Kidney (tissue), 14 donors: Measurements from ENCODE around the gene ZMYND8. TPM values are rescaled to one million over a fixed set of nuclear protein-coding genes. Genes with fewer than 3 reads are reported as not detected.

ENCODE experiments used
- DNase-seq, 5 donors: peaks; one replicate each; pipeline ENCODE4 v3.0.0-alpha.2; 2013 to 2020
- FAIRE-seq: peaks from 2 replicates; lab custom pipeline; 2012; peaks lifted over from hg19 to GRCh38; lab: Jason Lieb, UNC
- H3K27ac ChIP-seq, 2 donors: one replicate each; pipeline ENCODE4 v1.7.0; 2013; ENCODE audit warnings: low read depth in 2 of 2, low read length in 2 of 2, inconsistent platforms in 1 of 2
- H3K27me3 ChIP-seq: one replicate; pipeline ENCODE4 v1.7.1; 2013; ENCODE audit warnings: low read length, inconsistent platforms; ENCODE audit not compliant: control insufficient read depth, insufficient read depth
- H3K36me3 ChIP-seq, 3 donors: one replicate each; pipeline versions ENCODE4 v1.7.0 to v1.7.1; 2013; ENCODE audit warnings: low read length in 3 of 3, control low read depth in 1 of 3, inconsistent platforms in 1 of 3; ENCODE audit not compliant: insufficient read depth in 3 of 3, control insufficient read depth in 2 of 3
- H3K4me1 ChIP-seq, 3 donors: one replicate each; pipeline versions ENCODE4 v1.7.0 to v1.7.1; 2013; ENCODE audit warnings: low read length in 3 of 3, inconsistent platforms in 1 of 3, low read depth in 1 of 3; ENCODE audit not compliant: control insufficient read depth in 2 of 3, insufficient read depth in 2 of 3
- H3K4me3 ChIP-seq, 3 donors: one replicate each; pipeline versions ENCODE4 v1.7.0 to v1.8.1; 2013; ENCODE audit warnings: low read length in 3 of 3, control low read depth in 1 of 3, inconsistent platforms in 1 of 3
- H3K9ac ChIP-seq, 3 donors: one replicate each; pipeline versions ENCODE4 v1.7.0 to v1.7.1; 2013; ENCODE audit warnings: low read length in 3 of 3, control low read depth in 1 of 3, inconsistent platforms in 1 of 3
- H3K9me3 ChIP-seq, 3 donors: one replicate each; pipeline versions ENCODE4 v1.7.0 to v1.7.1; 2013; ENCODE audit warnings: low read length in 3 of 3, control low read depth in 1 of 3, inconsistent platforms in 1 of 3; ENCODE audit not compliant: control insufficient read depth in 2 of 3, insufficient read depth in 1 of 3
- intact Hi-C: fragments of 100-400 bp; cut with DNase I; formaldehyde crosslinking; loops from one replicate; pipeline ENCODE4 v1.11.1; 2022
- polyA plus RNA-seq: library from polyadenylated mRNA; stranded (reverse); fragments of 350-450 nt; fragmentation: Illumina TruSeq; extraction: RNeasy Lipid Tissue Mini Kit (QIAGEN cat#74804); gene quantifications from one replicate; pipeline ENCODE4 v1.2.3, GENCODE V29; 2014; ENCODE audit warnings: low read depth, low replicate concordance; ENCODE audit not compliant: insufficient read depth
- total RNA-seq: library from RNA; stranded (reverse); fragmentation: NEBNext Ultra II Directional; extraction: Animal tissue kit (Norgen Biotek cat#: 25700); gene quantifications from one replicate; pipeline ENCODE4 v1.2.1, GENCODE V29; 2021
- TF ChIP-seq, protein P1 (sequence below): IDR thresholded peaks from 3 replicates; pipeline ENCODE4 v1.5.1; 2012; ENCODE audit warnings: mild to moderate bottlenecking, moderate library complexity, borderline replicate concordance; ENCODE audit not compliant: insufficient read depth; ENCODE audit errors: extremely low read depth
- donor health status: control.
- donor health status: control.
- donor health status: control.
- donor health status: control.
- donor health status: control.
- donor health status: DM: yes; HTN: yes; CAD: no.
- donor health status: Normal renal cell carcinoma (clear cell type).

Gene ZMYND8
- total and polyA plus RNA-seq, 2 donors from 2014 or later = 10.5 to 37.5 TPM

DNA sequence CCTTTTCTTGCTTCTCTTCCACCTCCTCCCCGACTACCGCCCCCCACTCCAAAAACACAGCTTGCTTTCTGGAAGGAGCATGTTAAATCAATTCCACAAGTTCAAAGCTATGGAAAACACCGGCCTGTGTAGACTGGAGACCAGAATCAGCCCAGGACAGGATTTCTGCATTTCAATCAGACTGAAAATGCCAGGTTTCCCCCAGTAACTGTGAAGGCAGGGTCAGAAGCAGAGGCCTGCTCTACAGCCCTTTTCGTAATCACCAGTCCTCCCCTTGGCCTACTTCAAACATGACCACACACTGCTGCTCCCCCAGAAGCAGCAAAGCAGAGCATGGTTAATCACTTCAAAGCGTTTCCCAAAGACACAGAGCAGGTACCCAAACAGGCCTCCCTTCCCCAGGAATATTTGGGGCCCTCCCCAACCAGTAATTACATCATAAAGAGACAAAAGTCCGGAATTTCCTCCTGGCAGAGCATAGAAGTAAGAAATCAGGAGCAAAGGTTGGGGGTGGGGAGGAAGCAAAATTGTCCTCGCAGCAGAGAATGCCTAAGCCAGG is 38.4 kb downstream of the ZMYND8 start:
- peak overlapping the region in 2 of 3 donors; percentile 5 to 40 for H3K4me3 ChIP-seq
- H3K9ac ChIP-seq = peak overlapping the region in 2 of 3 donors; percentile 37 to 89
- no peaks in the 10 kb centered on the region for H3K9me3 ChIP-seq
- intact Hi-C loops = loop anchor here (10.0 kb wide), 1 partner anchor 47 kb away; no protein-coding TSS in a partner anchor
- TF ChIP-seq, protein P1, sequence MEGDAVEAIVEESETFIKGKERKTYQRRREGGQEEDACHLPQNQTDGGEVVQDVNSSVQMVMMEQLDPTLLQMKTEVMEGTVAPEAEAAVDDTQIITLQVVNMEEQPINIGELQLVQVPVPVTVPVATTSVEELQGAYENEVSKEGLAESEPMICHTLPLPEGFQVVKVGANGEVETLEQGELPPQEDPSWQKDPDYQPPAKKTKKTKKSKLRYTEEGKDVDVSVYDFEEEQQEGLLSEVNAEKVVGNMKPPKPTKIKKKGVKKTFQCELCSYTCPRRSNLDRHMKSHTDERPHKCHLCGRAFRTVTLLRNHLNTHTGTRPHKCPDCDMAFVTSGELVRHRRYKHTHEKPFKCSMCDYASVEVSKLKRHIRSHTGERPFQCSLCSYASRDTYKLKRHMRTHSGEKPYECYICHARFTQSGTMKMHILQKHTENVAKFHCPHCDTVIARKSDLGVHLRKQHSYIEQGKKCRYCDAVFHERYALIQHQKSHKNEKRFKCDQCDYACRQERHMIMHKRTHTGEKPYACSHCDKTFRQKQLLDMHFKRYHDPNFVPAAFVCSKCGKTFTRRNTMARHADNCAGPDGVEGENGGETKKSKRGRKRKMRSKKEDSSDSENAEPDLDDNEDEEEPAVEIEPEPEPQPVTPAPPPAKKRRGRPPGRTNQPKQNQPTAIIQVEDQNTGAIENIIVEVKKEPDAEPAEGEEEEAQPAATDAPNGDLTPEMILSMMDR = no peak
- DNase-seq = peak in 3 of 5 donors; percentile 72 to 84 (median 82)
- H3K4me1 ChIP-seq = peaks cover 30 to 73% (median 61%) of the 10 kb centered on the region in 3 donors
- peak overlapping the region; percentile 94 to 99 for H3K27ac ChIP-seq
- FAIRE-seq = no peak
- no peaks in the 10 kb centered on the region for H3K27me3 ChIP-seq
- no peaks in the 10 kb centered on the region for H3K36me3 ChIP-seq

DNA sequence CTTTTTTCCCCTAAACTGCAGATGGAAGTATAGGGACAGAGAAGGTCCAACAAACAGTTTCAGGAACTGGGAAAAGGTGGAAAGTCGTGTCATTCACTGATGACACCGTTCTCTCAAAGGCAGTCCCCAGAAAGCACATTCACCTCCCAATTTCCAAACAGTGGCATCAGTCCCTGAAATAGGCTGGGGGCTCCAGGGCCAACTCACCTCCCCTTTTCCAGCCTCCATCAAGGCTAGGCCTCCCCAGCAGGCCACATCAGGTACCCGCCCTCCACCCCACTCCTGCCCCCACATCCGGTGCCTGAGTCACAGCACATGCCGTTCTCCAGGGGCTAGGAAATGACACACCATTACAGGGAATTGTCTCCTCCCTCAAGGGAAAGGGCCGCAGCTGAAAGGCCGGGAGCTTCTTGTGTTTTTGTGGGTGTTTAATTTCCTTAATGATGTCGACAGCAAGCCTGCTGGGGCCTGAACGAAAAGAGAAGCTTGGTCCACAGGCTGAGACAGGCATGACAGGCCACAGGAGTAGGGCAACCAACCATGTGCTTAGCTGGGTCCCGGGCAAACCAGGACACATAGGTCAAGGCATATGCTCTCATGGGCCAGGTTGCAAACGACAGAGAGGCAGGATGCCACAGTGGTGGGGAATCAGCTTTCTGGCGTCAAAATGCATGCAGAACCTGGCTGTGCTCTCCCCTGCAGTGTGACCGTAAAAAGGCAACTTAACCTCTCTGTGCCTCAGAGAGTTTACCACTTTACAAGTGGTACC is 39.2 kb downstream of the ZMYND8 start:
- Histone ChIP-seq H3K9me3 (no peaks in the 10 kb centered on the region), H3K4me3 (peak overlapping the region in 1 of 3 donors; percentile 40), H3K9ac (peak overlapping the region in 2 of 3 donors; percentile 37 to 89), H3K36me3 (no peaks in the 10 kb centered on the region), H3K27me3 (no peaks in the 10 kb centered on the region), H3K27ac (peak overlapping the region; percentile 94 to 99), H3K4me1 (peaks cover 30 to 67% (median 61%) of the 10 kb centered on the region in 3 donors)
- FAIRE-seq = no peak
- TF ChIP-seq, protein P1 = no peak
- intact Hi-C loops = loop anchor here (10.0 kb wide), 1 partner anchor 47 kb away; no protein-coding TSS in a partner anchor
- DNase-seq = peak; percentile 67 to 95 (median 81)

DNA sequence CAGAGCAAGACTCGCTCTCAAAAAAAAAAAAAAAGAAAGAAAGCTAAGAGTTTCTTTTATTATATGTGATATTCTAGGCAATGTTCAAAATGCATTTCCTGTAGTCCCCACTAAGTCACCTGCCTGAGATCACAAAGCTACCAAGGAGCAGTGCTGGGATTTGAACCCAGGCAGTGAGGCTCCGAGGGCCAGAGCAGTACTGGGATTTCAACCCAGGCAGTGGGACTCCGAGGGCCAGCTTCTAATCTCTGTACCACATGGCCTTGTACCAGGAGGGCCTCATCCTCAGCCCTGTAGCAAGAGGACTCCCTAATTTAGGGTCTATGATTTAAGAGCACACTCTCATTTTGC is 39.7 kb downstream of the ZMYND8 start:
- H3K4me1 ChIP-seq = peaks cover 30 to 66% (median 63%) of the 10 kb centered on the region in 3 donors
- FAIRE-seq (no peak), DNase-seq (no peak)
- H3K4me3 ChIP-seq = no peak overlapping the region
- peaks cover 0 to 3% (median 0%) of the 10 kb centered on the region in 3 donors for H3K36me3 ChIP-seq
- H3K9ac ChIP-seq = peak overlapping the region in 2 of 3 donors; percentile 21 to 89
- TF ChIP-seq, protein P1 = no peak
- no peaks in the 10 kb centered on the region for H3K9me3 ChIP-seq
- H3K27me3 ChIP-seq = no peaks in the 10 kb centered on the region
- intact Hi-C loops = loop anchor here (10.0 kb wide), 1 partner anchor 48 kb away; no protein-coding TSS in a partner anchor
- H3K27ac ChIP-seq = peak overlapping the region; percentile 94 to 99
